SU-DHL-6 (cell line): ENCODE data around the gene INF2.
"Not testable (repeated sequence)": the region's sequence is repeated elsewhere in the genome, so short reads cannot be mapped to it uniquely, and the experiment has no call there.

Experiments used
- H2AFZ ChIP-seq: fragments of 200-600 bp; sonication (generic); 2 replicates; pipeline ENCODE4 v1.6.1; 2014; ENCODE audit warnings: low read depth, mild to moderate bottlenecking, moderate library complexity, mixed read lengths, antibody characterized with exemption, low read length; ENCODE audit not compliant: severe bottlenecking
- H3F3A ChIP-seq: fragments of 200-600 bp; shearing (Covaris generic); 2 replicates; pipeline ENCODE4 v1.6.0; 2016; ENCODE audit warnings: antibody characterized with exemption, mild to moderate bottlenecking; ENCODE audit not compliant: insufficient read depth
- H3K27ac ChIP-seq: fragments of 200-600 bp; sonication (generic); 2 replicates; pipeline ENCODE4 v1.5.1; 2016; ENCODE audit warnings: low read depth, mild to moderate bottlenecking, low read length, moderate library complexity, mixed read lengths
- H3K27me3 ChIP-seq: fragments of 200-600 bp; sonication (generic), shearing (Covaris generic); 2 replicates; pipeline ENCODE4 v1.6.0; 2014; ENCODE audit warnings: mild to moderate bottlenecking, low read length
- H3K36me3 ChIP-seq: fragments of 200-600 bp; sonication (generic); 2 replicates; pipeline ENCODE4 v1.6.1; 2014; ENCODE audit warnings: mild to moderate bottlenecking, low read length, mixed read lengths
- H3K4me2 ChIP-seq: fragments of 300-600, 200-600 bp; shearing (Covaris generic), sonication (generic); 2 replicates; pipeline ENCODE4 v1.6.0; 2014; ENCODE audit warnings: low read length, low read depth, mild to moderate bottlenecking; ENCODE audit not compliant: poor library complexity, severe bottlenecking
- H3K4me3 ChIP-seq: fragments of 200-600 bp; sonication (generic); 2 replicates; pipeline ENCODE4 v1.5.1; 2014; ENCODE audit warnings: antibody characterized with exemption, low read length, mild to moderate bottlenecking, mixed read lengths; ENCODE audit not compliant: insufficient read depth, poor library complexity, severe bottlenecking
- H3K79me2 ChIP-seq: fragments of 200-600 bp; sonication (generic); 2 replicates; pipeline ENCODE4 v1.6.1; 2014; ENCODE audit warnings: mild to moderate bottlenecking, low read length, moderate library complexity; ENCODE audit not compliant: insufficient read depth
- H3K9ac ChIP-seq: fragments of 200-600 bp; sonication (generic); 2 replicates; pipeline ENCODE4 v1.7.0; 2014; ENCODE audit warnings: mild to moderate bottlenecking, low read length
- H3K9me2 ChIP-seq: fragments of 200-600 bp; sonication (generic); replicated peaks from 2 replicates; pipeline ENCODE4 v1.6.1; 2014; ENCODE audit warnings: low read length; ENCODE audit not compliant: insufficient read depth
- H3K9me3 ChIP-seq: fragments of 200-600 bp; sonication (generic); 2 replicates; pipeline ENCODE4 v1.6.1; 2014; ENCODE audit warnings: low read length, mixed read lengths; ENCODE audit not compliant: insufficient read depth
- H4K20me1 ChIP-seq: fragments of 200-600 bp; sonication (generic); 2 replicates; pipeline ENCODE4 v1.6.1; 2014; ENCODE audit warnings: low read depth, mild to moderate bottlenecking, antibody characterized with exemption, low read length, moderate library complexity, mixed read lengths
- CTCF ChIP-seq: fragments of 200-600 bp; sonication (generic); IDR thresholded peaks from one replicate; pipeline ENCODE4 v1.5.1; 2017; ENCODE audit warnings: antibody characterized with exemption, mild to moderate bottlenecking, low read length, moderate library complexity; ENCODE audit not compliant: insufficient read depth, poor library complexity, severe bottlenecking
- EZH2phosphoT487 ChIP-seq: fragments of 200-600 bp; sonication (generic), shearing (Covaris generic); conservative IDR thresholded peaks from 2 replicates; pipeline ENCODE4 v1.6.1; 2018; ENCODE audit warnings: mild to moderate bottlenecking, antibody characterized with exemption, low read length, moderate library complexity, mixed read lengths

INF2 gene

GRCh38 chr14:104750056-104750752 lies 60.8 kb downstream of the INF2 start:
- Histone ChIP-seq H3F3A (no peaks in the 10 kb centered on the region), H3K36me3 (no peaks in the 10 kb centered on the region), H3K9me2 (no peaks in the 10 kb centered on the region), H3K9ac (no peak overlapping the region), H3K4me2 (no peak overlapping the region), H3K27me3 (no peaks in the 10 kb centered on the region), H3K9me3 (no peaks in the 10 kb centered on the region), H4K20me1 (no peaks in the 10 kb centered on the region; the same call in 1 of the 2 replicates), H3K79me2 (peaks cover 22% of the 10 kb centered on the region), H2AFZ (no peak overlapping the region), H3K27ac (no peak overlapping the region), H3K4me3 (no peak overlapping the region)
- TF ChIP-seq CTCF (no peak), EZH2phosphoT487 (no peak)

GRCh38 chr14:104750753-104751057 lies 61.3 kb downstream of the INF2 start:
- not testable (repeated sequence) for H3K9ac ChIP-seq, H3K36me3 ChIP-seq, H3K9me2 ChIP-seq, H3K27me3 ChIP-seq, H4K20me1 ChIP-seq, H3K4me2 ChIP-seq, H3K27ac ChIP-seq, H3K4me3 ChIP-seq, H2AFZ ChIP-seq, H3F3A ChIP-seq, H3K9me3 ChIP-seq
- H3K79me2 ChIP-seq: peaks cover 27% of the 10 kb centered on the region

GRCh38 chr14:104751539-104752422 lies 62.4 kb downstream of the INF2 start:
- TF ChIP-seq CTCF (no peak), EZH2phosphoT487 (no peak)
- Histone ChIP-seq H4K20me1 (no peaks in the 10 kb centered on the region; the same call in 1 of the 2 replicates), H3K4me2 (peak overlapping the region; percentile 94), H3K4me3 (peak overlapping the region; percentile 67), H3K79me2 (peaks cover 32% of the 10 kb centered on the region), H3K9me3 (no peaks in the 10 kb centered on the region), H2AFZ (peak overlapping the region; percentile 94), H3K27ac (peak overlapping the region; percentile 79), H3F3A (no peaks in the 10 kb centered on the region), H3K36me3 (no peaks in the 10 kb centered on the region), H3K9me2 (no peaks in the 10 kb centered on the region), H3K27me3 (no peaks in the 10 kb centered on the region), H3K9ac (peak overlapping the region; percentile 71)

GRCh38 chr14:104752423-104752734 lies 63.0 kb downstream of the INF2 start:
- Histone ChIP-seq H3K36me3 (no peaks in the 10 kb centered on the region), H3F3A (no peaks in the 10 kb centered on the region), H3K9me3 (no peaks in the 10 kb centered on the region), H3K9ac (peak overlapping the region; percentile 71), H2AFZ (peak overlapping the region; percentile 94), H4K20me1 (no peaks in the 10 kb centered on the region; the same call in 1 of the 2 replicates), H3K79me2 (peaks cover 32% of the 10 kb centered on the region), H3K9me2 (no peaks in the 10 kb centered on the region), H3K4me3 (peak overlapping the region; percentile 67), H3K27me3 (no peaks in the 10 kb centered on the region), H3K27ac (peak overlapping the region; percentile 79), H3K4me2 (peak overlapping the region; percentile 94)
- no peak for TF ChIP-seq EZH2phosphoT487
- no peak for TF ChIP-seq CTCF
